GM18508 (cell line): ENCODE results near the gene DIO1.

Experiments used
- ATAC-seq: cut with Tn5 transposase; IDR thresholded peaks from one replicate; pipeline ENCODE4 v1.9.1; 2021; ENCODE audit warnings: moderate number of reproducible peaks; ENCODE audit not compliant: insufficient read depth, unreplicated experiment

The DIO1 gene

DNA sequence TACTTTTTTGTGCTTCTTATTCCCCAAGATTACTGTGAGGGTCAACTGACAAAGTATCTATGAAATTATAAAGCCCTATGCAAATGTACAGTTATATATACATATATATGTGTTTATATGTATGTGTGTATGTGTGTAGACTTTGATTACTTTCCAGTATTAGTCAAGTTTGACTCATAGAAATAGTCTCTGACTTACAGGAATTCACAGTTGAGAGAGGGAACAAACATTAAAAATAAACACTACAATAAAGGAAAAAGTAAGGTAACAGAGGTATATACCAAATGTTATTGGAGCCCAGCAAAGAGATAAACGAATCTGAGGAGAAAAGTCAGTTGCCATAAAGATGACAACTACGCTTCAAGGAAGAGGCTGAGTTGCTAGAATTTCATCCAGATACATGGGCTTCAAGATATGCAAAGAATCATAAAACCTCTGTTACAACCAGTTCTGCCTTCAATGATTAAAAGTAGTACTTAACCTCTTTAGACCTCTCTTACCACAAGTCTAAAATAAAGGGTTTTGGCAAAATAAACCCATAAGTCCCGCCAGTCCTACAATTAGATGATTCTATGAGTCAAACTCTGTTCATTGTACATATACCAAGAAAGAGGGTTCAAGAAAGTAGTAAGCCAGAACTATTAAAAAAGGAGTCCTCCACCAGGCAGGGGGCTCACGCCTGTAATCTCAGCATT is 44.3 kb downstream of the DIO1 start:
- ATAC-seq = no peak

DNA sequence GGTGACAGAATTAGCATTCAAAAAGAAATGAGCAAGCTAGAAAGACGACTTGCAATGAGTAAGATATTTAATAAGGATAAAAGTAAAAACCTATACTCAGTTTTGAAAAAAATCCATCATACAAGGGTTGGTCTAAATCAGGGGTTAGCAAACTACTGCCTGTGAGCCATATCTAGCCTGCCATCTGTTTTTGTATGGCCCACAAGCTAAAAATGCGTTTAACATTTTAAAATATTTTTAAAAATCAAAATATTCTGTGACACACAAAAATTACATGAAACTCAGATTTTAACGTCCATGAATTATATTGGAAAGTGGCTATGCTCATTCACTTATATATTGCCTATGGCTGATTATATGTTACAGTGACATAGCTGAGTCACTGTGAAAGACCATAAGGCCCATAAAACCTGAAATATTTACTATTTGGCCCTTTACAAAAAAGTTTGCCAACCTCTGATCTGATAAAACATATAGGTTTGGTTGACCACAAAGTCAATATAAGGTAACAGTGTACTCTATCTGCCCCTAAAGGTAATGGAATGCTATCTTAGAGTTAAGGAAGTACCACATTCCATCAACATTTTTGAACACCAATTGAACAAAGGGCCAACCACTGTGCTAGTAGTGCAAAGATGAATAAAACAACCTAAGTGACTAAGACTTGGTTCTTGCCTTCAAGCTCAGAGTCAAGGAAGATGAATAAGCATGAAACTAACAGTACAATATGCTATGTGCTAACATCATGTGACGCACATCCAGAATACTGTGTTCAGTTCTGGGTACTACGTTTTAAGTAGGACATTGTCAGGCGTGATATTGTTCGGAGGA is 48.4 kb downstream of the DIO1 start:
- ATAC-seq = no peak

GRCh38 chr1:53943090-53943489 is 49.1 kb downstream of the DIO1 start:
- ATAC-seq = no peak

GRCh38 chr1:53943490-53944043 is 49.6 kb downstream of the DIO1 start:
- ATAC-seq = no peak

DNA sequence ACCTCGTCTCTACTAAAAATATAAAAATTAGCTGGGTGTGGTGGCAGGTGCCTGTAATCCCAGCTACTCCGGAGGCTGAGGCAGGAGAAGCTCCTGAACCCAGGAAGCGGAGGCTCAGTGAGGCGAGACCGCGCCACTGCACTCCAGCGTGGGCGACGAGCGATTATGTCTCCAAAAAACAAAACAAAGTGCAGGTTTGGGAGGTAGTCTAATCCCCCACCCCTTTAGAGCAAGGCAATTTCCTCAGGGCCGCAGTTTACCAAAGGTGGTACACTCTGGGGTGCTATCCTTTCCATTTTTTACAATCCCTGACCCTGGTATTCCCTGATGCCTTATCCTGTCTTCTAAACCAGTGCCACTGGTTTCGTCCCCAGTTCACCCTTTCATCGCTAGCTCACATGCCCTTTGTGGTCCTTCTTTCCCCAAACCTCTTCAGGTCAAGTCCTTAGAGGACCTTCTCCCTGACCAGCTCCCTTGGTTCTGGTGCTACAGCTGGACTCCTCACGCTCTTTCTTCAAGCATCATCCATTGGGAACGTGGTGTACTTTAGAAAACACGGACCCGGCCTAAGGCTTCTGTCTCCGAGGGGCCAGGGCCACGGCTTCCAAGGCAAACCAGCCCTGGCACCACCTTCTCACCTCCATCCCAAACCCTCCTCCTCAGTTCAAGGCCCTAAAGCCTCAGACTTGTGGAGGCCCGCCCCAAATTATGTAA is 50.6 kb downstream of the DIO1 start:
- no peak for ATAC-seq

GRCh38 chr1:53945183-53945432 is 51.1 kb downstream of the DIO1 start:
- no peak for ATAC-seq

GRCh38 chr1:53945433-53946251 is 51.7 kb downstream of the DIO1 start, which contains the start of gene IFT25:
TSS of gene IFT25 (minus strand) at chr1:53945699. CDS start at chr1:53940082, 5,617 bp downstream.
- peak; percentile 44 for ATAC-seq

GRCh38 chr1:53946252-53947171 is 52.5 kb downstream of the DIO1 start, which contains the start of gene LRRC42:
TSS of gene LRRC42 (plus strand) at chr1:53946350. CDS start at chr1:53952000, 5,650 bp downstream.
- peak; percentile 27 for ATAC-seq

DNA sequence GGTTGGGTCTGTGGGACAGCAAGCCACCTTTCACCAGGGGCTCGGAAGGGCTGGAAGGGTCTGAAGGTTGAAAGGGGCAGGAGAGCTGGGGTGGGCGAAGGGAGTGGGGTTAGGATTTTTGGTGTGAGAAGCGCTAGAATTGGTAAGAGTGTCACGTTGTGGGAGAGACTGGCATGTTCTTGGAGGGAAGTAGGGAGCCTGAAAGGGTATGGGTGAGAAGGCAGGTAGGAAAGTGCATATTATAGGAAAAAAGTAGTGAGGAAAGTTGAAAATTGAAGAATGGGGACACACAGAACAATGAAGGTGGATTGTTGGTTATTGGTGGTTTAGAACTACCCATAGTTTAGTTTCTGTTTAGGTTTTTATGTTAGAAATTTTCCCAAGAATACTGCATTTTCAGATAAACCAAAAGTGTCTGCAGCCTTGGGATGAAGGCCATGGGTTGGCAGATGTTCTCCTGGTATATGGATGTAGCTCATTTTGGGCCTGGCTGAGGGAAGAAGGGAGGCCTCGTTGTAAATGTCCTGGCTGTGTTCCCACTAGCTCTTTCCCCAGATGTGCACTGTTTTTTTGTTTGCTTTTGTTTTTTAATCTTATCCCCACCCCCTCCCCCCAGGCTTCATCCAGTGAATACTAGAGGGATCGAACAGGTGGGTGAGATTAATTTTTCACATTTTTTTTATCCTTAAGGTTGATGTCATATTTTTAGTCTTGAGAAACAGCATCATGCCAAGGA is 53.4 kb downstream of the DIO1 start:
- no peak for ATAC-seq

DNA sequence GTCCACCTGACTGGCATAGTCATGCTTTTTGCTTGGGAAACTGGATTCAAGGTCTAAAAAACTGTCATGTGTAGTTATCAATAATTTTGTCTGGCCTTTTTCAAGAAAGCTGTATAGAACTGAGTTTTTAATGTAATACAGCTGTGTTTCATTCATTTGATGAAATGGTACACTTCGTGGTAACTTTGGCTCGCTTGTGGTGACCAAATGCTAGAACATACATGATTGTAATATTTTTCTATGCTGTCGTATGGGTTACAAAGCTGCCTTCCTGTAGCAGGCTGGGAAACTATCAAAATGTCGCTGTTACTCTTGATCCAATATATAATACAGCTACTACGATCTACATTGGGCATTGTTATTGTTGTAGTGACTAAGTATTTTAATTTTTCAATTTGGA is 54.3 kb downstream of the DIO1 start:
- no peak for ATAC-seq

- no peak for ATAC-seq
Measured at GRCh38 chr1:53949023-53949990, 55.3 kb downstream of the DIO1 start.

GRCh38 chr1:53951697-53952096 is 57.7 kb downstream of the DIO1 start:
- ATAC-seq = no peak

DNA sequence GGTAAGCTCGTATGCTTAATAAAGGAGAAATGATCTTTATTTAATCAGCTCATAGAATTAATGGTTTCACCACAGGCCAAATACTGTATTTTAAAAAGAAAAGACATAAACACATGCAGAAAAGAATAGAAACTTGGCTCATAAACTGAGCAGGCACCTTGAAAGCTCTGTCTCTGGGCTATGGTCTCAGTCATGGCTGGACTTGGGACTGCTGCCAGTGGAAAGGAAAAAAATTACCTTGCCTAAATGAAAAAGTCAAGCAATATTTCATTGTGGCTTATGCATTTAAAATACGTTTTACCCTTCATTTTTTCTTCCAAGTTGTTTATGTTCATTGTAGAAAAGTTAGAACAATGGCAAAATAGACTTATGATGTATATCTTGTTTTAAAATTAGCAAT is 60.1 kb downstream of the DIO1 start:
- no peak for ATAC-seq

DNA sequence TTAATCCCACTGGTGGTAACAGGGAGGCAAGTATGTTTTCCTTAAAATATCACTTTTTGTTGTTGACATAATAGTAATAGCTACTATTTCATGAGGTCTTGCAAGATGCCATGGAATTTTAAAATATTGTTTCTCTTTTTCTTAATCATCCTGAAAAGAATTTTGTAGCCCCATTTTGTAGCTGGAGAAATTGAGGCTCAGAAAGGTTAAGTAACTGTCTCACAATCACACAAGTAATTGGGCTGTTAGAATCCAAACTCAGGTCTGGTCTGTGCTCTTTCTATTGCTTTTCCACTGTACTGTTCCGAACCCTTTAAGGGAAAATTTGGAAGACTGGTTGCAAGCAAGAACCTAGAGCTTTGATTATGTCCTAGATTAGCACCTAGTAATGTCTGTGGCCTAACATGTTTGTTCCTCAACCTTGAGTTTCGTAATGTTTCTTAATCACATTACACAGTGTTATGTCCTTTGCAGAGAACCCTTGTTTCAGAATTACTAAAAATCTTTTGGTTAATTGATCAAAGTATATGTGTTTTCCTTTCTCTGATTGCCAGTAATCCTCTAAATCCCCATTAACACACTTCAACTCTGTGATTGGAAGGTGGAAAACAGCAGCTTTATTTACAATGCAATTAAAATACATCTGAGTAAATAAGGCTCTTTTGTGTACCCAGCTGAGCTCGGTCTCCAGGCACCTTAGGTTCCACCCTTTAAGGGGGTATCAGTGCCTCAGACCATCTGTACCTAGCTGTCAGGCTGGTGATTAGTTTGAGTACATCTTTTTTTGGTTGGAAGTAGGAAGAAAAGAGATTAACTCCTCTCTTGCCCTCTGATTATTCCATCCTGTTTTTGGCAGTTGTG is 62.6 kb downstream of the DIO1 start:
- ATAC-seq = no peak

DNA sequence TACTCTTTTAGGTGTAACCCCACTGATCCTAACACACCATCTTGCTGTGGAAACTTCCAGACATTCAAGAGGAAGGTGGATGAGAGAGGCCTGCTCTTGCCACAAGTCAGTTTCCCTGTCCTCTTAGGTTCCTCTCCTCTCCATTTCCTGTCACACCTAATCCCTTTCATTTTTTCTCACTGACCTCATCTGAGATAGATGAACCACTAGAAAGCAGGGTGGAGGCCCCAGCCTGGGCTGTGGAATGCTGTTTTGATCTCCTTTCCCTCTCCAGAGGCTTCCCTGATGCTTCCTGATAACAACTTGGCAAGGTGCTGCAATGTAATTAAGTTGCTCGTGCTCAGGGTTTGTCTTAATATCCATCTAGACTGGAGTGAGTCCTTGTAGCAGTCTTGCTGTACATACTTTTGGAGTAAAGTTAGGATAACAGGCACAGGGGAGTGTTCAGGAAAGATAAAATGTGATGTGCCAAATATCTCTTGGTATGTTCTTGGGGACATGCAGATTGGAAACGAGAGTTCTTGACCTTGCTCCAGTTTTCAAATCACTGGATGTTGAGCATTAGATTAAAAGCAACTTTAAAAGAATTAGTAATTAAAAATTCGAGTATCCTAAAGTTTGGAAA is 63.3 kb downstream of the DIO1 start:
- no peak for ATAC-seq

- ATAC-seq = no peak
Measured at GRCh38 chr1:53959664-53960250, 65.8 kb downstream of the DIO1 start.
